GM18508 (cell line): Measurements from ENCODE around the gene RPL22L1.
"Not testable (repeated sequence)": the region's sequence is repeated elsewhere in the genome, so short reads cannot be mapped to it uniquely, and the experiment has no call there.

ENCODE experiments used
- ATAC-seq: cut with Tn5 transposase; IDR thresholded peaks from one replicate; pipeline ENCODE4 v1.9.1; 2021; ENCODE audit warnings: moderate number of reproducible peaks; ENCODE audit not compliant: insufficient read depth, unreplicated experiment

Gene RPL22L1

DNA sequence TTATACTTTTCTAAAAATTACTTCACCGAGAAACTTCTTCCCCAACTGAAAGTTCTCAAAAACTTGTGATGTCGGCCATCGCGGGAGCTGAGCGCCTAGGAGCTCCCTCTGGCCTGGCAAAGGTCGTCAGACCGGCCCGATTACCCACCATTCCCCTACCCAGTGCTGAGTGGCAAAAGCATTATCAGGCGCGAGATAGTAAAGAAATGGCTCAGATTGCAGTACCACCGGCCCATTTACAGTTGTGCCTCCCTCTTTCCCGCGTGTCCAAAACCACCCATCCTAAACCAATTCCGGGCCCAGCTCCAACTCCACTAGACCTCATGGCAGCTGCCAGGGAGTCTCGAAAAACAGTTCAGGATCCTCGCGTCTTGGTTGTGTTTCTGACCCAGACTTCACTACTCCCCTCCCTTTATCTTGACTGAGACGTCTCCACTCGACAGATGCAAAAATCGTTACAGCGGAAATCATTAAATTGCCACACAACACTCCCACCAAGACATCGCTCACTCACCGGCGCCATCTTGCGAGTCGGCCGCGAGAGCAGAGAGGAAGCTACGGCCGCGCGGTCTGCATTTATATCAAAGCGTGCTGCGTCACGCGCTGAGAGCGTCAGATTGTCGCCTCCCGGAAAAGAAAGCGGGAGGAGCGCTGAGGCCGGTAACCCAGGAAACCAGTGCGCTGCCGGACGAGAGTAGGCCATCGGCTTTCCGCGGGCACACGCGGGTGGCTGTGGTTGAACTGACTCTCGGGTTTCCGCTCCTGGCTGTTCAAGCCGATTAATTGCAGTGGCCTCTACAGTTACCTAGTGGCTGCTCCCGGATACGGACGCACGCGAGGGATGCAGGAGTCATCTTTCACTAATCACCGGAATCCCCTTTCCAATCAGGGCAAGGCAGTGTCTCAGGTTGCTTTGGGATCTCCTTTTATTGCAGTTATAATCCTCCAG lies at the start of gene RPL22L1:
Gene RPL22L1 (minus strand): TSS at position 551 of the 949 bp plus-strand sequence. CDS start 28 bp downstream, at position 523.
- ATAC-seq, result peak; percentile 82

DNA sequence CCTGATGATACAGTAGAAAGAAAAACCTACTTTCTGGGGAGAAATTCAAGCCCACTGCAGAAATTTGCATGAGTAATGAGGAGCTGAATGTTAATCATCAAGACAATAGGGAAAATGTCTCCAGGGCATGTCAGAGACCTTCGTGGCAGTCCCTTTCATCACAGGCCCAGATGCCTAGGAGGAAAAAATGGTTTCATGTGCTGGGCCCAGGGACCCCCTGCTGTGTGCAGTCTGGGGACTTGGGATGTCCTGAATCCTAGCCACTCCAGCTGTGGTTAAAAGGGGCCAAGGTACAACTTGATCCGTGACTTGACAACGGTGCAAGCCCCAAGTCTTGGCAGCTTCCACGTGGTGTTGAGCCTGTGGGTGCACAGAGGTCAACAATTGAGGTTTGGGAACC lies 48.7 kb upstream of the RPL22L1 start:
- ATAC-seq, result no peak

- no peak for ATAC-seq
These were observed 44.7 kb upstream of the RPL22L1 start for GRCh38 chr3:170914690-170915089.

- ATAC-seq, result no peak
These were observed 44.2 kb upstream of the RPL22L1 start for GRCh38 chr3:170914212-170914611.

DNA sequence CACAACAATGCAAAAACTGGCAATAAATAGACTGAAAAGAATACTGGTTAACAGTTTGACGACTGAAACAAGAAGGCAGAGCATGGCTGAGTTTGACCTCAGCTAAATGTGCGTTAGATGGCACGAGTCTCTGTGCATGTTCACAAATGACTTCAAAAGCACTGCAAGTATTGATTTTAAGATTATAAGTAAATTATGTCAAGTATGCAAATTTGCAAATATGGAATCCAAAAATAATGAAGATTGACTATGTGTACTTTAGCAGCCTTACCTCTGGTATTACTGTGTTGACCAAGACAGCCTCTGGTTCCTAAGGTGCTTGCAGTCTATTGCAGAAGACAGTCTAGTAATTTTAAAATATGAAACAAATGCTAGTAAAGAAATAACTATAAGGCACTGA lies 41.1 kb upstream of the RPL22L1 start:
- no peak for ATAC-seq

DNA sequence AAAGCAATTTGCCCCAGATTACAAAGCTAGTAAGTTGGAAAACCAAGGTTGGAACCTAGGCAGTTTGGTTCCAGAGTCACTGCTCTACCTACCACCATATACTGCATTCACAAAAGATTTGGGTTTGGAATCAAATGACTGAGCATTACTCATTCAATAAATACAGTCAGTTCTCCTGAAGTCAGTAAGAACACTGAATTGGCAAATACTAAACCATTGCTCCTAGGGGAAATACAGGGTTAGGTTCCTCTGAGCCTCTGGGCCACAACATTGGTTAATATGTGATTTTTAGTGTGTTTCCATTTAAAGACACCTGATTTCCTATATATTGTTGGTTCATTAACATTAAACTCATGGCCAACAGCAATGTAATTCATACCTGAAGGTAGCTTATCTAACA lies 40.5 kb upstream of the RPL22L1 start:
- ATAC-seq, result no peak

DNA sequence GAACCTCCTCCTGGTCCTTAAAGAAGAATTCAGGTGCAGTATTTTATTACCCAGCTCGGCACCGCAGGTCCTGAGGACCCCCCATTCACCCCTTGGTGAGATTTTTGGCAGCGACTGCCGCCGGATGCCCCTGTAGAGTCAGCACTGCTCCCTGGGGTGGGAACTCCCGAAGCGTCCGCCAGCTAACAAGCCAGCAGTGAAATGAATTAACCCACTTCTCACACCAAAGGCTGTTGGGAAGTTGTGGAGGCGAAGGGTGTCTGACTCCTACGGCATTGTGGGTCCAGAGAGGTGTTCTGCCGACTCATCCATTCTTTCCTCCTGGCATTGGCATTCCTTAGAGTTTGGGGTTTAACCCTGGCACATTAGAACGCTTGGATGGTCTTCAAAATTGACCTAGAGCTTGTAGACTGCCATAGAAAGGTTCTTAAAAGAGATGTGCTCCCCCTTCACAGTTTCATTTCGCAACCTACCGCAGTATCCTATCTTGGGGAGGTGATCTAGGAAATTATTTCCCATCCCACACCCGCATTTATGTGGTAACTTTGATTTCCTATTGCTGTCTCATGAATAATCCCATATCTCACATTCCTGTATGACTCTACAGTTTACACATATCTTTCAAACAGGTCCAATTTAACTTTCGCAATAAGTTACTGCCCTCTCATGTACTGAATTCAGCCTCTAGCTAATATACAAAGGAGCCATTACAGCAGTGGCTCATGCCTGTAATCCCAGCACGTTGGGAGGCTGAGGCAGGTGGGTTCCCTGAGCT lies 39.3 kb upstream of the RPL22L1 start:
- no peak for ATAC-seq

DNA sequence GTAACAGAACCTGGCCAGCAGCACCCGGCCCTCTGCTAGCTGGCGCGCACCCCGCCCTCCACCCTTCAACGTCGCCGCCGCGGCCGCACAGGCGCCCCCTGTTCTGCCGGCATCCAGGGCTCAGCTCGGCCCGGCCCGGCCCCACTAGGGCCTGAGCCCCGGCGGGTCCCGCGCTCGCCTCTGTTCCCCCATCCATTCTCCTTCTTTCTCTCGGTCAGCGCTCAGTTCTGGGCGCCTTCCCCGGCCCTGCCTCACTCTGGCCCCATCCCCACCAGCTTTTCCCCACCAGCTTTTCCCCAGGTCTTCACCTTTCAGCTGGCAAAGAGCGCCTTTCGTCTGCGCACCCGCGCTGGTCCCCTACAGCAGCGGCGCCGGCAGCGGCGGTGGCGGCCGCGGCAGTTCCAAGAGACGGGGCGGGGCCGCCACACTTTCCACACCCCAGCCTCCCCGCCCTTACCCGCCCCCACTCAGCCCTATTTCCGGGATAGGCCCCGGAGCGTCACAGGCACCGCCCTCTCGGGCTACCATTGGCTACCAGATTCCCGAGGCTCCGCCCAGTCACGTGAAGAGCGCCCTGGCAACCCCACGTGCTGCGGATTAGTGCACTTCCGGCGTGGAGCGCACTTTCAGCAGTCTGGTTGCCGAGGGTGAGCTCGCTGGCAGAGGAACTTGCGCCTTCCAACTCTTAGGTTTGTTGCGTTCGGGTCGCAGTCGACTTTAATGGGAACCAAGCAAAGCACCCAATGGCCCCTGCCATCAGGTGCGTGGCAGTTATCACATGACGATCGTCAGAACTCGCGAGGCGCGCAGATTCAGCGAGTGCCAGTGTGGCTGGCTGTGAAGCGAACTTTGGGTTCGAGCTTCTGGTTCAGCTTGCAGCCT lies 38.5 kb upstream of the RPL22L1 start, which contains the start of gene EIF5A2:
Gene EIF5A2 (minus strand): TSS at position 403 of the 882 bp plus-strand sequence. CDS start 831 bp downstream, outside the sequence.
- ATAC-seq, result peak; percentile 71

DNA sequence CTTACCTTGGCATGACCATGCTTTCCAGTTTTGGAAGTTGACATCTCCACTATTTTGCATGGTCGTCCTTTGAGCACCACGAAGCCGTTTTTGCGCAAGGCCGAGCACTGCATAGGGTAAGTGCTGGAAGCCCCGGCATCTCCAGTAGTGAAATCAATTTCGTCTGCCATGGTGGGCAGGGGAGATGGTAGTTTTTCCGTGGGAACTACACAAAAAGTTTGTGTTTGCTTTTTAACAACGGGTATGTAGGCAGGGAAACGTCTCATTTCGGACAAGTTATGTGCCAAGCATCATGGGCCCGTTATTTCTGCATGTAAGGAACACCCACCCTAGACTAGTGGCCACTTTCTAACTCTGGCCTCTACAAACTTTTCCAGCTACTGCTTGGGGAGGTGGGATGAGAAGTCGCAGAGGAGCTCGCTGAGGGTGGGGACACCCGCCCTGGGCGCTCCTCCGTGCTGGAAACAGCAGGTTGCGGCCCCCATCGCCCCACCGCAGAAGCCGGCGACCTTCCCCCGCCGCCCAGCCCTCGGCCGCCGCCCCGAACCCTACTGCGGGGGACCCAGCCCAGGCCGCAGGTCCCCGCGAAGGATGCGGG lies 37.7 kb upstream of the RPL22L1 start:
- no peak for ATAC-seq

DNA sequence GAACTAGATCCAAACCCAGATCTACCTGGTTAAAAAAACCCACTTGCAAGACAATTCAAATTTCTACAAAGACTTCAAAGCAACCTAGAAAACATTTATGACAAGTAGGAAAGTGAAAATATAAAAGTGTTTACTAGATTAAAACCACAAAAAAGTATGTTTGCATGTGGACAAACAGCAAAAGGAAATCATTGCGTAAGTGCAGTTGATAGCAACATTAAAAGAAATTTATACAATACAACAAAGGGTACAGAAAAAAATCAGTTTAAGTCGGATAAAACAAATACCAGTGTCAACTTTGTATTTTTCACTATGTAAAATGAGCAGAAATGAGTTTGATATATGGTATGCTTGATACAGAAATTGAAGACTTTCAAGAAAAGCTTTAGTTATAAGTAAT lies 35.9 kb upstream of the RPL22L1 start:
- ATAC-seq, result no peak

- no peak for ATAC-seq
These were observed 33.1 kb upstream of the RPL22L1 start for GRCh38 chr3:170903123-170903522.

GRCh38 chr3:170899455-170899854 lies 29.5 kb upstream of the RPL22L1 start:
- ATAC-seq, result no peak

- ATAC-seq, result no peak
These were observed 28.0 kb upstream of the RPL22L1 start for GRCh38 chr3:170897978-170898377.

GRCh38 chr3:170897199-170897598 lies 27.2 kb upstream of the RPL22L1 start:
- ATAC-seq, result not testable (repeated sequence)

- ATAC-seq, result no peak
These were observed 26.8 kb upstream of the RPL22L1 start for GRCh38 chr3:170896781-170897180.

DNA sequence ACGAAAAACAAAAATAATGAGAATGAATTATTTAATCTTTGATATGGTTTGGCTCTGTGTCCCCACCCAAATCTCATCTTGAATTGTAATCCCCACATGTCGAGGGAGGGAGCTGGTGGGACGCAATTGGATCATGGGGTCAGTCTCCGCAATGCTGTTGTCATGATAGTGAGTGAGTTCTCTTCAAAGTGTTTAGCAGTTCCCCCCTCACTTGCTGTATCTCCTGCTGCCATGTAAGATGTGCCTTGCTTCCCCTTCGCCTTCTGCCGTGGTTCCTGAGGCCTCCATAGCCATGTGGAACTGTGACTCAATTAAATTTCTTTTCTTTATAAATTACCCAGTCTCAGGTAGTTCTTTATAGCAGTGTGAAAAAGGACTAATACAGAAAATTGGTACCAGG lies 26.3 kb upstream of the RPL22L1 start:
- ATAC-seq, result not testable (repeated sequence)

DNA sequence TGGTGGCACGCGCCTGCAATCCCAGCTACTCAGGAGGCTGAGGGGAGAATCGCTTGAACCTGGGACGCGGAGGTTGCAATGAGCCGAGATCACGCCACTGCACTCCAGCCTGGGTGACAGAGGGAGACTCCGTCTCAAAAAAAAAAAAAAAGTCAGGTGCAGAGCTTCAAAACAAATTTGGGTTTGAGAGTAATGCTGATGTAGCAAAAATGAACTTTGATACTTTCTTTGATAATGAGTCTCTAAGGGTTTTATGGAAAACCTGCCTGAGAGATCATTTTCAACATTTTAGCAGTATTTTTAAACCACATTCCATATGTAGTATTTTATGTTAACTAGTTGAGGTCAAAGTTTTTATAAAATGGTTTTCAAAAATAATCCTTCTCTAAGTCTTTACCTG lies 23.9 kb upstream of the RPL22L1 start:
- ATAC-seq, result no peak

GRCh38 chr3:170889630-170890029 lies 19.6 kb upstream of the RPL22L1 start:
- no peak for ATAC-seq

DNA sequence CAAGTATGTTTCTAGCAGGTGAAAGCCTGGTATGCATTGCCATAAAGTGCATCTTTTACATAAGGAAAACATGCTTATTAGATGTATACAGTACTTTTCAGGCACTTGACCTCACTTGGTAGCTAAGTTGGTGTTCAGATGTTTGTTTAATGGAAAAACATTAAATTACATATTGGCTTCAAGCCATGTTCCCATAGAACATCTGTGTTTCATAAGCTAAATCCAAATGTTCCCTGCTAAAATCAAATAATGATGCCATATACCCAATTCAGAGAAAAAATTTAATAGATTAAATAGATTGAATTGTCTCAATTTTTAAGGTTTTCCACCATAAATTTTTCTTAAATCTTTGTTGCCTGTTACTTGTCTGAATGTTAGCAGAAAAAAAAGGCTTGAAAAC lies 19.1 kb upstream of the RPL22L1 start:
- ATAC-seq, result no peak
